Gastrocnemius medialis (tissue), 4 donors: ENCODE results near the gene MTERF4. TPM values are rescaled to one million over a fixed set of nuclear protein-coding genes. Genes with fewer than 3 reads are reported as not detected.
A peak's percentile ranks its signal among the peaks of the same experiment; 100 is the strongest.

Experiments
- ATAC-seq, 2 donors: fragments of 150-250 bp; one replicate each; pipeline ENCODE4 v1.9.1; 2016
- DNase-seq, 2 donors: peaks; one replicate each; pipeline ENCODE4 v3.0.0-alpha.2; 2019
- H3K27ac ChIP-seq, 4 donors: fragments of 200-600 bp; sonication (generic); 1 replicate in 1 of 4; 2 replicates in 3 of 4; pipeline ENCODE4 v1.5.1; 2016 to 2018; ENCODE audit warnings: mild to moderate bottlenecking in 2 of 4, moderate library complexity in 1 of 4
- H3K27me3 ChIP-seq, 3 donors: fragments of 200-600 bp; sonication (generic) in 2 of 3; 1 replicate in 1 of 3; 2 replicates in 2 of 3; pipeline versions ENCODE4 v1.5.1 to v1.6.0; 2016 to 2019; ENCODE audit warnings: mild to moderate bottlenecking in 1 of 3, moderate library complexity in 1 of 3
- H3K36me3 ChIP-seq, 2 donors: fragments of 200-600 bp; sonication (generic) in 1 of 2; one replicate each; pipeline ENCODE4 v1.5.1; 2017 to 2018
- H3K4me1 ChIP-seq, 2 donors: fragments of 200-600 bp; sonication (generic) in 1 of 2; one replicate each; pipeline ENCODE4 v1.5.1; 2016 to 2017; ENCODE audit warnings: mild to moderate bottlenecking in 2 of 2
- H3K4me3 ChIP-seq, 4 donors: fragments of 200-600 bp; sonication (generic) in 3 of 4; 1 replicate in 1 of 4; 2 replicates in 3 of 4; pipeline ENCODE4 v1.5.1; 2016 to 2019; ENCODE audit warnings: mild to moderate bottlenecking in 2 of 4
- H3K9me3 ChIP-seq, 3 donors: fragments of 200-600 bp; sonication (generic) in 2 of 3; 1 replicate in 1 of 3; 2 replicates in 2 of 3; pipeline ENCODE4 v1.5.1; 2016 to 2019
- CTCF ChIP-seq, 5 experiments: fragments of 450-650 bp in 3 of 5; fragments of 200-600 bp in 2 of 5; sonication (generic) in 2 of 5; IDR thresholded peaks in 4 of 5; conservative IDR thresholded peaks in 1 of 5; 1 replicate in 4 of 5; 2 replicates in 1 of 5; pipeline ENCODE4 v1.5.1; 2016 to 2019; ENCODE audit warnings: antibody characterized with exemption in 5 of 5, mild to moderate bottlenecking in 3 of 5, moderate library complexity in 3 of 5
- POLR2A ChIP-seq, 2 donors: fragments of 450-650 bp; IDR thresholded peaks; one replicate each; pipeline ENCODE4 v1.6.1; 2017; ENCODE audit warnings: antibody characterized with exemption in 2 of 2, mild to moderate bottlenecking in 2 of 2, moderate library complexity in 2 of 2
- in situ Hi-C, 4 donors: fragments of 200-750 bp; cut with MboI; loops; one replicate each; pipeline versions ENCODE4 v1.15.0 to v1.8.0; 2017; ENCODE audit warnings: low sequenced_read_pairs in 4 of 4
- intact Hi-C: fragments of 100-400 bp; cut with DNase I; formaldehyde crosslinking; loops from one replicate; pipeline ENCODE4 v1.15.1; 2023; ENCODE audit warnings: low total_unique reads
- total RNA-seq, 4 donors: library from RNA; depleted of rRNA; stranded (reverse); fragments of >200 nt; gene quantifications; one replicate each; pipeline versions ENCODE4 v1.1.0 to v1.2.3, GENCODE V29; 2016

MTERF4 gene
- total RNA-seq, 4 donors from 2014 or later: 21.8 to 49.3 (median 37.0) TPM

GRCh38 chr2:241051578-241052487, 50.3 kb downstream of the MTERF4 start:
- Histone ChIP-seq H3K4me1 (no peaks in the 10 kb centered on the region), H3K9me3 (no peaks in the 10 kb centered on the region), H3K36me3 (peaks cover 2 to 64% of the 10 kb centered on the region in 2 donors), H3K27me3 (no peaks in the 10 kb centered on the region), H3K27ac (no peak overlapping the region), H3K4me3 (no peak overlapping the region)
- intact Hi-C loops: no loop called here
- TF ChIP-seq CTCF (IDR thresholded peaks at IDR 0.05 in 4 of 5, conservative IDR thresholded peaks at IDR 0.05 in 1 of 5): no peak
- TF ChIP-seq POLR2A (IDR thresholded peaks at IDR 0.05): no peak
- ATAC-seq (no peak), DNase-seq (peak in 1 of 2 donors; percentile 8)
- in situ Hi-C loops: no loop called here

GRCh38 chr2:241050624-241051577, 51.2 kb downstream of the MTERF4 start:
- TF ChIP-seq CTCF (IDR thresholded peaks at IDR 0.05 in 4 of 5, conservative IDR thresholded peaks at IDR 0.05 in 1 of 5) (no peak), POLR2A (IDR thresholded peaks at IDR 0.05) (no peak)
- no peak for DNase-seq
- Histone ChIP-seq H3K36me3 (peaks cover 2 to 64% of the 10 kb centered on the region in 2 donors), H3K4me1 (no peaks in the 10 kb centered on the region), H3K27me3 (no peaks in the 10 kb centered on the region), H3K27ac (no peak overlapping the region), H3K4me3 (no peak overlapping the region), H3K9me3 (no peaks in the 10 kb centered on the region)
- intact Hi-C loops: no loop called here
- ATAC-seq: peak in 1 of 2 donors; percentile 11
- in situ Hi-C loops: no loop called here

- Histone ChIP-seq H3K27ac (no peak overlapping the region), H3K36me3 (peaks cover 2 to 58% of the 10 kb centered on the region in 2 donors), H3K9me3 (no peaks in the 10 kb centered on the region), H3K4me3 (no peak overlapping the region), H3K27me3 (no peaks in the 10 kb centered on the region), H3K4me1 (no peaks in the 10 kb centered on the region)
- DNase-seq: no peak
- TF ChIP-seq POLR2A (IDR thresholded peaks at IDR 0.05) (no peak), CTCF (IDR thresholded peaks at IDR 0.05 in 4 of 5, conservative IDR thresholded peaks at IDR 0.05 in 1 of 5) (no peak)
- no peak for ATAC-seq
- intact Hi-C loops: no loop called here
- in situ Hi-C loops: no loop called here
Observed at GRCh38 chr2:241049739-241050623, 52.1 kb downstream of the MTERF4 start.

- no peaks in the 10 kb centered on the region for H3K9me3 ChIP-seq
- in situ Hi-C loops: no loop called here
- no peaks in the 10 kb centered on the region for H3K27me3 ChIP-seq
- peaks cover 2 to 64% of the 10 kb centered on the region in 2 donors for H3K36me3 ChIP-seq
- H3K27ac ChIP-seq: no peak overlapping the region
- H3K4me3 ChIP-seq: no peak overlapping the region
- no peaks in the 10 kb centered on the region for H3K4me1 ChIP-seq
- intact Hi-C loops: no loop called here
- no peak for ATAC-seq
- TF ChIP-seq CTCF (IDR thresholded peaks at IDR 0.05 in 4 of 5, conservative IDR thresholded peaks at IDR 0.05 in 1 of 5) (no peak), POLR2A (IDR thresholded peaks at IDR 0.05) (no peak)
- DNase-seq: no peak
Observed at GRCh38 chr2:241048949-241049343, 53.1 kb downstream of the MTERF4 start.
